NK-92 (cell line): ENCODE data around the gene NARS2.

Experiments used
- DNase-seq: peaks from one replicate; lab custom pipeline; 2025; ENCODE audit not compliant: unreplicated experiment; lab: John Stamatoyannopoulos, UW

The NARS2 gene

DNA sequence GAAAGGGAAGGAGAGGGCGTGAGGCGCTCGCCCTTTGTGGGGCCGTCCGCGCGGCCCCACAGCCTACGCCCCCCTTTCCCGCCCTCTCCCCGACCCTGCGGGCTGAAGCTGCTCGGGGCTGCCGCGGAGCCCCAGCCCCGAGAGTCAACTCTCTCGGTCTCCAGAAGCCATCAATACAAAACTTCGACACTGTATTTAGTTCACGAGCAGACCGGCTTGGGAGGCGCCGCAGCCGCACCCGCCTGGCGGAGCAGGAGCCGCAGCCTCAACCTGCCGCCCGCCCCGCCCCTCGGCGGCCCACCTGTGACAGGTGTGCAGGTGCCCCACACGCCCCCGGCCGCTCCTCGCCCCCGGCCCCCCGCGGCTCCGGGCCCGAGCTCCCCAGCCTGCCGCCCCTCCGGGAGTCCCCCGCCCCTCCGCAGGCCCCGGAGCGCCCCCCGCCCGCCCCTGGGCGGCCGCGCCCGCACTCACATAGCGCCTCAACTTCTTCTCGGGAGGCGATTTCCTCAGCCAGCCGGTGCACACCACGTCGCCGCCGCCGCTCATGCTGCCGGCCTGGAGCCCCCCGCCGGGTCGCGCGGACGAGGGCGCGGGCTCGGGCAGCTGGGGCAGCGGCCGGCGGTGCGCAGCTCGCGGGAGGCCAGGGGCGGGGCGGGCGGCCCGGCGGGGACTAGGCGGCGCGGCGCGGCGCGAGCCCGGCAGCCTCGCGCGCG, 157.3 kb downstream of the NARS2 start, which contains the start of gene GAB2:
Gene GAB2 (minus strand): TSS at position 646 of the 713 bp plus-strand sequence. CDS start 100 bp downstream, at position 546.
- no peak for DNase-seq

DNA sequence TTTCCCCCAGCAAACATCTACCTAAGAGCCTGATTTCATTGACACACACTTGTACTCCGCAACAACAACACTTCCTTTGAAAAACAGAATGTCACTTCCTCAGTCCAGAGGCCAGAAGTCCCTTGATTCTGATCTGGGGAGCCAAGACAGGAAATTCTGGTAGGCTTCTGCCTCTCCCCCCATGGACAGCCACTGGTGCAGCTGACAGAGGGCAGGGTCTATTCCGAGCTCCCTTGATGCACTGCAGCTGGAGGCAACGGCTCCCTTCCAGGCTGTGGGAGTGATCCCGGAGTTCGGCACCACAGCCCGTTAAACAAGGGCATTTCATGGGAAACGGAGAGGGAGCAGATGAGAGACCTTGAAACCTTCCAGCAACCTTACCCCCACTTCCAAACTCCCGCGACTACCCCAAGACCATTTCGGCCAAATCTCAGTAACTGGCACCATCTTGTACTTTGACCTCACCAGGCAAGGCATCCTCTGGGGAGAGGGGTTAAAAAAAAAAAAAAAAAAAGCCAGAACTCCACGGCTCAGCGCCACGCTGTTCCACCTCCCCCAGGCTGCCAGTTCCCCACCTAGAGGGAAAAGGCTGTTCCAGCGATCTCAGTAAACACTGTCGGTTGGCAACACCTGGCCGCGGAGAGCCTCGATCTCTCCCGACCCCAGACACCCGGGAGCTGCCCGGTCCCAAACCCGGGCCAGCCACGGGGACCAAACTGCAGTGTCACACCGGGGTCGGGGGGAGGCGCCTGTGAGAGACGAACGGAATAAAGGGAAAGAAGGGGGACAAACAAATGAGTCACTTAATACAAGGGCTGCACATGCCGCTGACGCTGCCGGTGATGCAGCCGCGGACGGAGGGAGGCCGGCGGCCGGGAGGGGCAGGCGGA, 158.1 kb downstream of the NARS2 start:
- DNase-seq: no peak

DNA sequence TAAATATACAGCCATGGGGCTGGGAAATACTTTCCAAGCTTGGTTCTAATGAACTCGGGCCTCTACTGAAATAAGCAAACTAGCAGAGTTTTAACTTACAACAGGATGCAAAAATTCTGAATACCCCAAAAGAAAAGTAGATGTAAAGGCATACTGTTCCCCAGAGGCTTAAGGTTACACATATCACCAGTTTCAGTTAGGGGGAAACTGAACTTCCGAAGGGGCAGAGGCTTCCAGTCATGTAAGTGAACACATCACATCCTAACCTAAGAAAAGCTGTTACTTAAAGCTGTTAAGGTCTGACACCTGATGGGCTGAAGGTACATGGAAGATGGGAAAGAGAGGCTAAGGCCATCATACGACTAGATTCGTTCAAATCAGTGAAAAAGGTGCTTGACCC, 159.3 kb downstream of the NARS2 start:
- DNase-seq: no peak

DNA sequence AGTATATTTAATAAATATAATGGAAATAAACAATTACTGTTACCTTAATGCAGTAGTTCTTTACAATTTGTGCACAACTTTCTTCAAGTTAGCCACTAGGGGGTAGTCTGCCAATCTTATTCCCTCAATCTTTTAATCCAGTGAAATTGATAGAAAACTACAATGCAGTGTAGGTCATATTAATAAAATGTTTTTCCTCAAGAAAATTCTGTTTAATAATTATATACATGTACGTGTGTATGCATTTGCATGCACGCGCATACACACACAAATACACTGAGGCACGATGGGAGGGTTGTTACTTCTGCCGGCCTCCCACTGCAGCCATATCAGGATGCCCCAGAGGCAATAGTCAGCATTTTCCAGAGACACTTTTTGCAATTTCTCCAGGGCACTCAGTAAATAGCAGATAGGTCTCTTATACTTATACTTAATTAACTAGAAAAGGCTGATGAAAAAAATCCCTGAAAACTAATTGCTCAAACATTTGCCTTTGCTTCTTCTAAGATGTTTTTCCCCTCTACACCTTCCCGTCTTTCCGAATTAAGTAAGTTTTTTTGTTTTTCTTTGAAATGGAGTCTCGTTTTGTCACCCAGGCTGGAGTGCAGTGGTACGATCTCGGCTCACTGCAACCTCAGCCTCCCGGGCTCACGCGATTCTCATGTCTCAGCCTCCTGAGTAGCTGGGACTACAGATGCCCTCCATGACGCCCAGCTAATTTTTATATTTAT, 160.2 kb downstream of the NARS2 start:
- no peak for DNase-seq

DNA sequence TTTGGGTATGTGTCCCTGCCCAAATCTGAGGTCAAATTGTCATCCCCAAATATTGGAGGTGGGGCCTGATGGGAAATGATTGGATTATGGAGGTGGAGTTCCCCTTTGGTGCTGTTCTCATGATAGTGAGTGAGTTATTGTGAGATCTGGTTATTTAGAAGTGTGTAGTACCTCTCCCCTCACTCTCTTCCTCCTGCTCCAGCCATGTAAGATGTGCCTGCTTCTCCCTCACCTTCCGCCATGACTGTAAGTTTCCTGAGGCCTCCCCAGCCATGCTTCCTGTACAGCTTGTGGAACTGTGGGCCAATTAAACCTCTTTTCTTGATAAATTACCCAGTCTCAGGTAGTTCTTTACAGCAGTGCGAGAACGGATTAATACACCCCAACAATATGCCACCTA, 166.0 kb downstream of the NARS2 start:
- no peak for DNase-seq

DNA sequence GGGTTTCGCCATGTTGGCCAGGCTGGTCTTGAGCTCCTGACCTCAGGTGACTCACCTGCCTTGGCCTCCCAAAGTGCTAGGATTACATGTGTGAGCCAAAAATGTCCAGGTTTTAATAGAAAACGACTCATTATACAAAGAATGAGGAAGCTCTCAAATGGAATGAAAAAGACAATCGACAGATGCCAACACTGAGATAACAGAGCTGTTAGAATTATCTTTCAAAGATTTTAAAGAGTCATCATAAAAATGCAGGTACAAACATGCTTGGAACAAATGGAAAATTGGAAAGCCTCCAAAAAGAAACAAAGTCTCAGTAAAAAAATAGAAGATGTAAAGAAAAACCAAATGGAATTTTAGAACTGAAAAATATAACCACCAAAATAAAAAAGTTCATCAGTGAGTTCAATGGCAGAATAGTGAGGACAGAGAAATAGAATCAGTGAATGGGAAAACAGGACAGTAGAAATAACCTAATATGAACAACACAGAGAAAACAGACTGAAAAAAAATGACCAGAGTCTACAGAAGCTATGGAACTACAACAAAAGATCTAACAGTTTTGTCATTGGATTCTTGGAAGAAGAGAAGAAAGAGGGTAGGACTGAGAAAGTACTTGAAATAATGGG, 168.0 kb downstream of the NARS2 start:
- DNase-seq: no peak

DNA sequence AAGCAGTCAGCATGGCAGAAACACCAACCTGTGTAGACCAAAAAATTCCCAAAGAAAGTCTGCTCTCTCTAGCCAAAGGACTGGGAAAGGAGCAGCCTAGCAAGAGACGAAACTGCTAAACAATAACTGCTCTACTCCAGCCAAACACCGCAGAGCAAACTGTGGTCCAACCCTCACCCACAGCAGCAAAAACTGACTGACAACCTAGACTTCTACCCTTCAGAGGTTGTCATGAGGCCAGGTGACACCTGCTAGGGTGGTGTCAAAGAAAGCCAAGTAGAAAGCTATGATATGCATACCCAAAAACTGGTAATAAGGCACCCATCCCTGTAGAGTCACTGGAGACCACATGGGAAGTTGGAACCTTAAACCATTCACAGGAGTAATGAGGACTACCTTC, 168.9 kb downstream of the NARS2 start:
- no peak for DNase-seq

DNA sequence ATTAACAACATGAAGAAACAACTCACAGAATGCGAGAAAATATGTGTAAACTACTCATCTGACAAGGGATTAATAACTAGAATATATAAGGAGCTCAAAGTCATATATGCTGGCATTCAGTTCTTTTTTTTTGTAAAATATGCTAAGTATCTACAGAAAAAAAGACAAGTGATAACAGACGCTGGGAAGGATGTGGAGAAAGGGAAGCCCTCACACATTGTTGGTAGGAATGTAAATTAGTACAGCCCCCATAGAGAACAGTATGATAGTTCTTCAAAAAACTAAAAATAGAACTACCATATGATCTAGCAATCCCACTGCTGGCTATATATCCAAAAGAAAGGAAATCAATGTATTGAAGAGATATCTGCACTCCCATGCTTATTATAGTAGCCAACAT, 170.9 kb downstream of the NARS2 start:
- no peak for DNase-seq

DNA sequence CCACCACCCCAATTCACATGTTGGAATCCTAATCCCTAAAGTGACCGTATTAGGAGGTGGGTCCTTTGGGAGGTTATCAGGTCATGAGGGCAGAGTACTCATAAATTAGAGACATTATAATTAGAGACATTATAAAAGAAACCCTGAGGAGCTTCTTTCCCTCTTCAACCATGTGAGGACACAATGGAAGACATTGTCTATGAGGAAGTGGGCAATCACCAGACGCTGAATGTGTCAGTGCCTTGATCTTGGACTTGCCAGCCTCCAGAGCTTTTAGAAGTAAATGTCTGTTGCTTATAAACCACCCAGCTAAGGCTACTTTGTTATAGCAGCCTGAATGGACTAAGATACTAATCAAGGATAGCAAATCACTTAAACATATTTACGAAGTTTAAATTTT, 171.8 kb downstream of the NARS2 start:
- DNase-seq: no peak

DNA sequence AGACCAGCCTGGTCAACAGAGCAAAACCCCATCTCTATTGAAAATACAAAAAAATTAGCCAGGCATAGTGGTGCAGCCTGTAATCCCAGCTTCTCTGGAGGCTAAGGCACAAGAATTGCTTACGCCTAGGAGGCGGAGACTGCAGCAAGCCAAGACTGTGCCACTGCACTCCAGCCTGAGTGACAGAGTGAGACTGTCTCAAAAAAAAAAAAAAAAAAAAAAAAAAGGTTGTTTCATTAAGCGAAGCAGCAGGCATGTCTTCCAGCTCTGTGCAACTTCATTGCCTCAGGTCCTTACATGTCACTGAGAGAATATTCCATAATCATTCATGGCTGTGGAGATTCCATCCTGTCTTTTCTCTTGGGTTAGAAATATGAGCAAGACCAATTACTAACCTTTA, 174.0 kb downstream of the NARS2 start:
- no peak for DNase-seq

DNA sequence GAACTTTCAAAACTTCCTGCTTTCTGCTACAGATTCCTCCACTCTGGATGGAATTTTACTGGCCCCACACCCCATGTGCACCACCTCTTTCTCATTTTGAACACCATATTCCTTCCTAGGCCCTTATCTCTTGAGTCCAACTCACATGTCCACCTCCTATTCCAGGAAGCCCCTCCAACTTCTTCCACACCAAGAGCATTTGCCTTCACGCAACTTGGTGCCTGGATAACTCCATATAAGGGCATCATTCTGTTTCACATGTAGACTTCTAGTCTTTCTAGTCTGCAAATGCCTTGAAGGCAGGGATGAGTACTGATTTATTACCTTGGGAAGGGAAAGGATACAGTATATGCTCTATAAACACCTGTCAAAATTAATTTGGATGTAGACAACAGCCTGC, 174.5 kb downstream of the NARS2 start:
- no peak for DNase-seq

DNA sequence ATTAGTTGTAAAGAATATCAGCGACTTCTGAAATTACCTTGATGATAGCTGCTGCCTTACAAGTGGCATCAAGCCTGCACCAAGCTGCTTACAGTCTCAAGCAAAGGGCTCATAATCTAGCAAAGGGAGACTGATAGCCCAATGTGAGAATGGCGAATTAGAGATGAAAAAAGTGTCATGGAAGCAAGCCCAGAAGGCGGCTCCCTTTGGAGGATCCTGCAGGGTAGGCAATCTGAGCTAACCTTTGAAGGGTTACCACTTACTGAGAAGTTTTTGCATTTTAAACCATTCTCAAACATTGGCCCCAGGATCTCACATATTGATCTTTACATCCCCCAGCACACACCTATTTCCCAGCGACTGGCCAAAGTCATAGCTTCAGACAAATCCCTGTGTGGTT, 175.5 kb downstream of the NARS2 start:
- no peak for DNase-seq

DNA sequence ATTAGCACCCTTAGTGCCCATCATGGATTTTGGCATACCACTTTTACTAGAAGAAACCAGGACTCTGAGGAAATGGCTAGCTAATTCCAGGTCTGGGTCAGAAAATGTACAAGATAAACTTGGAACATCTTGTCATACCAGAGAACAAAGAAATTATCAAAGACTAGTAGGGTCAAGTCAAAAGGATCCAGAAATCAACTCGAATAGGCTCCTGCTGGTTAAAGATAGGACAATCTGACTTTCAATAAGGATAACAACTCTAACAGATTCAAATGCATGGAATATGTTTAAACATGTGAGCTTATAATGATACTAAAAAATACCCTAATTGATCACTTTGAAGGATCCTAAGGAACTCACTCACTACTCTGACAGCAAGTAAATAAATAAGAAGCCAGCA, 175.9 kb downstream of the NARS2 start:
- DNase-seq: no peak

DNA sequence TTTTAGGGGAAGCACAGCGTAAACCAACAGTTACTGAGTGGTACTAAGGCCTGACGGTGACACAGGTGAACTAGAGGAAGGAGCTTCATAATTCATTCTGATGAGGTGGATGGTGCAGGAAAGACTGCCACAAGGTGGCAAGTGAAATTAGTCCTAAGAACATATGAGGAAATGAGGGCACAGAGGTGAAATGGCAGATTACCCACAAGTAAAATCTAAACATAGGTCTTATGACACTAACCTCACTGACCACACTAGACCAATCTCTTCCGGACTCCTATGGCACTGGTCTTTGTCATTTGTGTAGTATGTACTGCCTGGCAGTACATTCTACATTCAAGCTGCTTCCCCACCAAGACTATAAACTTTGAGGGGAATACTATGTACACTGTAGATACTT, 177.3 kb downstream of the NARS2 start:
- no peak for DNase-seq

DNA sequence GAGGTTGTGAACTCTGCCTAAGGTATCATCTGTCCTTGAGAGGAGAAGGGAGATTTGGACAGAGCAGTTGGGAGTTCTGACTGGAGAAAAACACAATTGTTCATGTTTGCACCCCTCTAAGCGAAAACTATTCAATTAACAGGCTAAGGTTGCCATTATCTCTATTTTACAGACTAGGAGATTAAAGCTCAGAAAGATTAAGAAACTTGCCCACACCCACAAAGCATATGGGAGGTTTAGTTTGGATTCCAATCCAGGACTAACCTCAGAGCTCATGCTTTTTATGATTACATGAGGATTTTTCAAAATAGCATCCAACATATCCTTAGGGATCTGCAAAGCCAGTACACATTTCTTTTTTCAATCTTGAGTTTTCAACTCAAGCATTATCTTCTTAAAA, 179.1 kb downstream of the NARS2 start:
- DNase-seq: no peak

DNA sequence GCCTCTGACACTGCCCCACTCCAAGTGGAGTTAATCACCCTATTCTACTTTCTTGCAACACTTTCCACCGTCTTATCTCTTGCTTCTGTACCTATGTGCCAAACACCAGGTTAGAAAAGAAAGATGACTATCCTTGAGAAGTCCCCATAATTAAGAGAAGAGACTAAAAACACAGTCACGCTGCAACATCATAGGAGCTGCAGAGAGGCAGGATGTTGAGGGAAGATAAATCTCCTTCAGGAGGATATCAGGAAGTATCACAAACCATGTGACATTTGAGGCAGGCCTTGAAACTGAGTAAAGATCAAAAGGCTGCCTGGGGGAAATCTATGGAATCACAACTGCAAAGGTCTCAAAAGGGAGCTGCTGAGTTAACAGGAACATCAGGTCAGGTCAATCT, 181.8 kb downstream of the NARS2 start:
- DNase-seq: no peak

DNA sequence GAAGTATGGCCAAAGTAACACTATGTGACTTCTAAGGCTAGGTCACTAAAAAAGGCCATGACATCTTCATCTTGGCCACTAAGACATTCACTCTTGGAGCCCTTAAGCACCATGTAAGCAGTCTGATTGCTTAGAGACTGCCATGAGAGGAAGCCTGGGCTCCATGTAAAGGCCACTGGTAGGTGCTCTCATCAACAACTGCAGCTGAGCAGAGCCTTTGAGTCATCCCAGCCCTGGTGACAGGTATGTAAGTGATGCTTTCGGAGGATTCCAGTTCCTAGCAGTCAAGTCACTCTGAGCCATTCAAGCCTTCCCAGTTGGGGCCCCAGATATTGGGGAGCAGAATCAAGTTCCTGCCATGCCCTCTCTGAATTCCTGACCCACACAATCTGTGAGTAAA, 183.2 kb downstream of the NARS2 start:
- no peak for DNase-seq

DNA sequence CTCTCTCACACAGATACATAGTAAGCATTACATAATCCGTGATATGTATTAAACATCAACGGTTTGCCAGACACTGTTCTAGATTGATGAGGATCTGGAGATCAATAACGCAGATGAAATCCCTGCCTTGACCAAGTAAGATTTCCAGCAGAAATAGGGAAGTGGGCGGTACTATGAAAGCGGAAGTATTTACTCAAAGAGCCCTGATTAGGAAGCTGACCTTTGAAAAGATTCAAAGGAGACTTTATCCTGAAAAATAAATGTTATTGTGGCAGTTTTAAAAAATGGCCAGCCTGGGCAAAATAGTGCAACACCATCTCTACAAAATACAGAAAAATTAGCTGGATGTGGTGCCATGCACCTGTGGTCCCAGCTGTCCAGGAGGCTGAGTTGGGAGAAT, 183.9 kb downstream of the NARS2 start:
- no peak for DNase-seq

DNA sequence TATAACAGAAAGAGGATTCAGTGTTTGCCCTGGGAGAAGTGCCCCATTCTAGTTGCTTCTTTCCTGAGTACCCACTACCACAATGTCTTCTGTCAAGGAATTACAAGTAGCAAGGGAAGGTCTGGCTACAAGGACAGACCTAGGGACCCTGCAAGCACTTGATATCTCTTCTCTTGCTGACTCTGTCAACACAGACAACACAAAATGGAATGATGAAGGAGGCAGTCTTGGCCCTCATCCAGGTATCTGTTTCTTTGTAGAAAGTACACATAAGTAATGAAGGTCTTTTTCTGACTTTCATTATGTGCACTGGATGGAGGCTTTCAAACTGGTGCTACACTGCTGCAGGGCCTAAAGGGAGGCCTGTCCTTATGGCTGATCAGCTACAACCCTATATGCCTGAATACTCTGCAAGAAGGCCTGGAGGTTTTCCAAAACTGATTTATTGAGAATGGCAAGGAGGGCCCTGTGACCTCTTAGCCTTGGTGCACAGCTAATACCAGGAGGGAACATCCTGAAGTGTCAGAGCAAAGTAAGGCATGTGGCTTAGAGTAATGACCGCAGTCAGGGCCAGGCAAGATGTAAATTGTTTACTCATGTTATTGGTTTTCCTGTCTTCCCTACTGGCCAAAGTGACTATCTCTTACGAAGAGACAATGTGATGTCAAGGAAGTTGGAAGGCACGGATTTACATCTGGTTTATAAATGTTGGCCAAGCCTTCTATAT, 188.3 kb downstream of the NARS2 start:
- no peak for DNase-seq
